ENCODE measurements around the gene PM20D1. TPM values are rescaled to one million over a fixed set of nuclear protein-coding genes. Genes with fewer than 3 reads are reported as not detected.

Gene PM20D1
- total and polyA plus RNA-seq, 9 donors: 0.05 to 1.8 (median 0.74) TPM; not detected in 1

GRCh38 chr1:205822397-205822796, 27.5 kb downstream of the PM20D1 start:
- Histone ChIP-seq H3K4me1 (ENCODE audit: insufficient read depth) (peaks cover 6% of the 10 kb centered on the region), H3K27ac (no peak overlapping the region), H3K27me3 (no peaks in the 10 kb centered on the region), H3K9me3 (no peaks in the 10 kb centered on the region), H3K4me3 (no peak overlapping the region), H3K36me3 (no peaks in the 10 kb centered on the region)
- no peak for DNase-seq
- intact Hi-C loops (cut with DNase I): no loop called here
- TF ChIP-seq EP300 (IDR thresholded peaks at IDR 0.05): no peak
- TF ChIP-seq CTCF (IDR thresholded peaks at IDR 0.05): no peak
- TF ChIP-seq POLR2A (IDR thresholded peaks at IDR 0.05): no peak
- WGBS, 3 donors: 78 to 82% (median 82%) methylated on average over 2 of the region's 2 CpGs

GRCh38 chr1:205817988-205818387, 31.9 kb downstream of the PM20D1 start:
- no peaks in the 10 kb centered on the region for H3K36me3 ChIP-seq
- 95 to 98% (median 96%) methylated on average over 3 of the region's 3 CpGs for WGBS, 3 donors
- H3K9me3 ChIP-seq: no peaks in the 10 kb centered on the region
- TF ChIP-seq EP300 (IDR thresholded peaks at IDR 0.05): no peak
- TF ChIP-seq POLR2A (IDR thresholded peaks at IDR 0.05): no peak
- TF ChIP-seq CTCF (IDR thresholded peaks at IDR 0.05): no peak
- H3K4me1 ChIP-seq (ENCODE audit: insufficient read depth): peaks cover 7% of the 10 kb centered on the region
- no peaks in the 10 kb centered on the region for H3K27me3 ChIP-seq
- intact Hi-C loops (cut with DNase I): no loop called here
- DNase-seq: no peak
- no peak overlapping the region for H3K27ac ChIP-seq
- H3K4me3 ChIP-seq: no peak overlapping the region

- Histone ChIP-seq H3K36me3 (no peaks in the 10 kb centered on the region), H3K27me3 (no peaks in the 10 kb centered on the region), H3K27ac (no peak overlapping the region), H3K4me3 (no peak overlapping the region), H3K9me3 (no peaks in the 10 kb centered on the region), H3K4me1 (ENCODE audit: insufficient read depth) (peaks cover 7% of the 10 kb centered on the region)
- intact Hi-C loops (cut with DNase I): no loop called here
- no peak for DNase-seq
- TF ChIP-seq EP300 (IDR thresholded peaks at IDR 0.05): no peak
- no peak for TF ChIP-seq CTCF (IDR thresholded peaks at IDR 0.05)
- no peak for TF ChIP-seq POLR2A (IDR thresholded peaks at IDR 0.05)
- 79 to 86% (median 84%) methylated on average over 3 of the region's 3 CpGs for WGBS, 3 donors
Measured at GRCh38 chr1:205817364-205817763, 32.6 kb downstream of the PM20D1 start.

GRCh38 chr1:205813755-205814058, 36.2 kb downstream of the PM20D1 start:
- peak overlapping the region; percentile 87 to 90 for H3K27ac ChIP-seq
- no peak for DNase-seq
- intact Hi-C loops (cut with DNase I): no loop called here
- no peaks in the 10 kb centered on the region for H3K9me3 ChIP-seq
- TF ChIP-seq POLR2A (IDR thresholded peaks at IDR 0.05): no peak
- TF ChIP-seq CTCF (IDR thresholded peaks at IDR 0.05): no peak
- no peak for TF ChIP-seq EP300 (IDR thresholded peaks at IDR 0.05)
- H3K27me3 ChIP-seq: no peaks in the 10 kb centered on the region
- 2 to 7% (median 4%) methylated on average over 14 of the region's 14 CpGs for WGBS, 3 donors
- H3K4me1 ChIP-seq (ENCODE audit: insufficient read depth): peaks cover 25% of the 10 kb centered on the region
- no peaks in the 10 kb centered on the region for H3K36me3 ChIP-seq
- peak overlapping the region; percentile 85 for H3K4me3 ChIP-seq
